ENCODE measurements around the gene APOC1. TPM values are rescaled to one million over a fixed set of nuclear protein-coding genes. Genes with fewer than 3 reads are reported as not detected.
"Not testable (repeated sequence)": the region's sequence is repeated elsewhere in the genome, so short reads cannot be mapped to it uniquely, and the experiment has no call there.

The APOC1 gene
- total RNA-seq, 1 donor from 2014 or later, result 2.9 TPM

DNA sequence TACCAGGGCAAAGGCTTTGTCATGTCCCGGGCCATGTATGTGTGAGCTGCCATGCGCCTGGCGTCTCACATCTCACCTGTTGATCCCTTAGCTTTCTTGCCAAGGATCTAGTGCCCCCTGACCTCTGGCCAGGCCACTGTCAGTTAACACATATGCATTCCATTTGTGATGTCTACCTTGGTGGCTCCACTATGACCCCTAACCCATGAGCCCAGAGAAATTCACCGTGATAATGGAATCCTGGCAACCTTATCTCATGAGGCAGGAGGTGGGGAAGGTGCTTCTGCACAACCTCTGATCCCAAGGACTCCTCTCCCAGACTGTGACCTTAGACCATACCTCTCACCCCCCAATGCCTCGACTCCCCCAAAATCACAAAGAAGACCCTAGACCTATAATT, 26.1 kb upstream of the APOC1 start:
- not testable (repeated sequence) for DNase-seq (ENCODE audit: low spot score in 2 of 2); FAIRE-seq

DNA sequence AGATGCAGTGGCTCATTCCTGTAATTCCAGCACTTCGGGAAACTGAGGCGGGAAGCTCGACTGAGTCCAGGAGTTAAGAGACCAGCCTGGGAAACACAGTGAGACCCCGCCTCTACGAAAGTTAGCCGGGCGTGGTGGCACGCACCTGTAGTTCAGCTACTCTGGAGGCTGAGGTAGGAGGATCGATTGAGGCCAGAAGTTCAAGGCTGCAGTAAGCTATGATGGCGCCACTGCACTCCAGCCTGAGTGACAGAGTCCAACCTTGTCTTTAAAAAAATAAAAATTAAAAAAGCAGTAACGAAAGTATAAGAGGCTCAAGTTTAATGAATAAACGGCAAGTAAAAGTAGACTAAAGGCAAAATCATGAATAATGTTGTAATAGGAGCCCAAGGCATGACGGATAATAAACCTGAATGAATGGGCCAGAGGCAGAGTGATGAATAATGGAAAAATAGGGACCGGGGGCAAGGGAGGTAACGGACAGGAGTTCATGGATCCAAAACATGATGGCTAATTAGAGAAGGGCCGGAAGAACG, 24.5 kb upstream of the APOC1 start:
- no peak for FAIRE-seq
- no peak for DNase-seq (ENCODE audit: low spot score in 2 of 2)

- peak; percentile 99 for FAIRE-seq
- DNase-seq (ENCODE audit: low spot score in 2 of 2), result peak; percentile 91 to 99
Observed at GRCh38 chr19:44890366-44891015, 23.9 kb upstream of the APOC1 start.

GRCh38 chr19:44891016-44891882, 23.2 kb upstream of the APOC1 start, which contains the start of gene TOMM40:
Gene TOMM40, plus strand, starts transcription at chr19:44891254. Its CDS starts 162 bp downstream, at chr19:44891416.
- peak in 1 of 2 donors; percentile 100 for DNase-seq (ENCODE audit: low spot score in 2 of 2)

GRCh38 chr19:44892932-44893331, 21.5 kb upstream of the APOC1 start:
- FAIRE-seq (no peak), DNase-seq (ENCODE audit: low spot score in 2 of 2) (no peak)

More at GRCh38 chr19:44891016-44891882, 23.2 kb upstream of the APOC1 start, which contains the start of gene TOMM40:
- no peak for FAIRE-seq

DNA sequence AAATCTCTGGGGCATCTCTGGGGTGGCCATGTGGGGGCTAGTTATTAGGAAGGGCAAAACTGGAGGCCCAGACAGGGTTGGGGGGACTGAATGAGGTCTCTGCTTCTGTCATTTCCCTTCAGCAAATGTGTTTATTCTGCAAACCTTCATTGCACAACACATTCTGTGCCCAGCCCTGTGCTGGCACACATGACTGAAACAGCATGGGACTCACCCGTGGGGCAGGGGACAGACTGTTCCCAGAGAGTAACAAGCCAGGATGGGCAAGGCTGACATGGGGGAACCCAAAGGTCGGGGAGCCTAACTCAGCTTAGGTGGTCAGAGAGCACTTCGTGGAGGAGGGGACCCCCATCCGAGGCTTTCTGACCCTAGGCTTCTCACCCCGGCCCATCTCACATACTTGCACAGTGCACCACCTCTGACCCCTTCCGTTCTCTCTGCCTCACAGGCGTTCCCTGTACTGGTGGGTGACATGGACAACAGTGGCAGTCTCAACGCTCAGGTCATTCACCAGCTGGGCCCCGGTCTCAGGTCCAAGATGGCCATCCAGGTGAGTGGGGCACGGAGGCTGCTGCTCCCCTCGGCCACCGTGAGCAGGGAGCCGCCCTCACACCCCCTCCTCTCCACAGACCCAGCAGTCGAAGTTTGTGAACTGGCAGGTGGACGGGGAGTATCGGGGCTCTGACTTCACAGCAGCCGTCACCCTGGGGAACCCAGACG, 20.9 kb upstream of the APOC1 start:
- FAIRE-seq, result no peak
- DNase-seq (ENCODE audit: low spot score in 2 of 2), result no peak

GRCh38 chr19:44894052-44894400, 20.4 kb upstream of the APOC1 start:
- DNase-seq (ENCODE audit: low spot score in 2 of 2) (no peak), FAIRE-seq (no peak)

DNA sequence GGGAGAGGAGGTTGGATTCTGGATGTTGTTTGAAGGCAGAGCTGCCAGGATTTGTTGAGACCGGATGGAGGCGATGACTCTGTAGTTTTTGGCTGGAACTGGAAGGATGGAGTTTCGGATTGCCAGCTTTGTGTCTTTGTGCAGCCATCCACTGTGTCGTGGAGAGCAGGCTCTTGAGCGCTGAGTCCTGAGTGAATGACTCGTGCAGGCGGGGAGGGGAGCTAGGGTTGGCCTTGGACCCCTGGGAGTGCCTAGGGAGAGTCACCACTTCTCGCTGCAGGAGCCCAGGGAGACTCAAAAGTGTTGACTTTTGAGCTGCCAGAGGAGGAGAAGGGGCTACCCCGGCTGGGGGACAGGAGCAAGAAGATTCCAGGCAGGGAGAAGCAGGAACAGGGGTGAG, 19.5 kb upstream of the APOC1 start:
- FAIRE-seq, result no peak
- no peak for DNase-seq (ENCODE audit: low spot score in 2 of 2)

DNA sequence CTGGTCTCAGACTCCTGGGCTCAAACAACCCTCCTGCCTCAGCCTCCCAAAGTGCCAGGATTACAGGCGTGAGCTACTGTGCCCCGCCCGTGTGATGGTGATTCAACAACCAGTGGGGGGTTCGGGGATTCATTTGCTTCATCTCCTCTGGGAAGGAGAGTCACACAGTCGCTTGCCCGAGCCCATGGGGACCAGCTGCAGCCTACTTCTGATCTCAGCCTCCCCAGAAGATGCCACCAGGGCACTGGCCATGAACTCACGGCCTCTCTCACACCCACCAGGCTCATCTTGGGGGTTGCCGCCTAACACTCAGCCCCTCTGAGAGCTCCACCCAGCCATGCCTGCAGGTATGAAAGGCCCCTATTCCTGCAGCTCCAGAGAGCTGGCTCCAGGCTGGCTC, 16.6 kb upstream of the APOC1 start:
- FAIRE-seq, result no peak
- no peak for DNase-seq (ENCODE audit: low spot score in 2 of 2)

- no peak for FAIRE-seq
Observed at GRCh38 chr19:44900328-44901244, 13.8 kb upstream of the APOC1 start.

DNA sequence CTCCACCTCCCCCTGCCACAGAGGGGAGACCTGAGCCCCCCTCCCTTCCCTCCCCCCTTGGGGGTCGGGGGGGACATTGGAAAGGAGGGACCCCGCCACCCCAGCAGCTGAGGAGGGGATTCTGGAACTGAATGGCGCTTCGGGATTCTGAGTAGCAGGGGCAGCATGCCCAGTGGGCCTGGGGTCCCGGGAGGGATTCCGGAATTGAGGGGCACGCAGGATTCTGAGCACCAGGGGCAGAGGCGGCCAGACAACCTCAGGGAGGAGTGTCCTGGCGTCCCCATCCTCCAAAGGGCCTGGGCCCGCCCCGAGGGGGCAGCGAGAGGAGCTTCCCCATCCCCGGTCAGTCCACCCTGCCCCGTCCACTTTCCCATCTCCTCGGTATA, 11.2 kb upstream of the APOC1 start:
- DNase-seq (ENCODE audit: low spot score in 2 of 2), result no peak
- FAIRE-seq, result no peak

More at GRCh38 chr19:44900328-44901244, 13.8 kb upstream of the APOC1 start:
- DNase-seq (ENCODE audit: low spot score in 2 of 2), result no peak

- no peak for FAIRE-seq
- peak; percentile 74 to 86 for DNase-seq (ENCODE audit: low spot score in 2 of 2)
Observed at GRCh38 chr19:44903602-44904425, 10.6 kb upstream of the APOC1 start.

DNA sequence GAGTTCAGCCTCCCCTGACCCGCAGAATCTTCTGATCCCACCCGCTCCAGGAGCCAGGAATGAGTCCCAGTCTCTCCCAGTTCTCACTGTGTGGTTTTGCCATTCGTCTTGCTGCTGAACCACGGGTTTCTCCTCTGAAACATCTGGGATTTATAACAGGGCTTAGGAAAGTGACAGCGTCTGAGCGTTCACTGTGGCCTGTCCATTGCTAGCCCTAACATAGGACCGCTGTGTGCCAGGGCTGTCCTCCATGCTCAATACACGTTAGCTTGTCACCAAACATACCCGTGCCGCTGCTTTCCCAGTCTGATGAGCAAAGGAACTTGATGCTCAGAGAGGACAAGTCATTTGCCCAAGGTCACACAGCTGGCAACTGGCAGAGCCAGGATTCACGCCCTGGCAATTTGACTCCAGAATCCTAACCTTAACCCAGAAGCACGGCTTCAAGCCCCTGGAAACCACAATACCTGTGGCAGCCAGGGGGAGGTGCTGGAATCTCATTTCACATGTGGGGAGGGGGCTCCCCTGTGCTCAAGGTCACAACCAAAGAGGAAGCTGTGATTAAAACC, 9.9 kb upstream of the APOC1 start:
- DNase-seq (ENCODE audit: low spot score in 2 of 2) (no peak), FAIRE-seq (no peak)

DNA sequence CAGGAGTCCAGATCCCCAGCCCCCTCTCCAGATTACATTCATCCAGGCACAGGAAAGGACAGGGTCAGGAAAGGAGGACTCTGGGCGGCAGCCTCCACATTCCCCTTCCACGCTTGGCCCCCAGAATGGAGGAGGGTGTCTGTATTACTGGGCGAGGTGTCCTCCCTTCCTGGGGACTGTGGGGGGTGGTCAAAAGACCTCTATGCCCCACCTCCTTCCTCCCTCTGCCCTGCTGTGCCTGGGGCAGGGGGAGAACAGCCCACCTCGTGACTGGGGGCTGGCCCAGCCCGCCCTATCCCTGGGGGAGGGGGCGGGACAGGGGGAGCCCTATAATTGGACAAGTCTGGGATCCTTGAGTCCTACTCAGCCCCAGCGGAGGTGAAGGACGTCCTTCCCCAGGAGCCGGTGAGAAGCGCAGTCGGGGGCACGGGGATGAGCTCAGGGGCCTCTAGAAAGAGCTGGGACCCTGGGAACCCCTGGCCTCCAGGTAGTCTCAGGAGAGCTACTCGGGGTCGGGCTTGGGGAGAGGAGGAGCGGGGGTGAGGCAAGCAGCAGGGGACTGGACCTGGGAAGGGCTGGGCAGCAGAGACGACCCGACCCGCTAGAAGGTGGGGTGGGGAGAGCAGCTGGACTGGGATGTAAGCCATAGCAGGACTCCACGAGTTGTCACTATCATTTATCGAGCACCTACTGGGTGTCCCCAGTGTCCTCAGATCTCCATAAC, 8.8 kb upstream of the APOC1 start, which contains the start of gene APOE:
Gene APOE (plus strand): TSS at position 360 of the 724 bp plus-strand sequence. CDS start 829 bp downstream, outside the sequence.
- DNase-seq (ENCODE audit: low spot score in 2 of 2) (peak in 1 of 2 donors; percentile 63), FAIRE-seq (no peak)

DNA sequence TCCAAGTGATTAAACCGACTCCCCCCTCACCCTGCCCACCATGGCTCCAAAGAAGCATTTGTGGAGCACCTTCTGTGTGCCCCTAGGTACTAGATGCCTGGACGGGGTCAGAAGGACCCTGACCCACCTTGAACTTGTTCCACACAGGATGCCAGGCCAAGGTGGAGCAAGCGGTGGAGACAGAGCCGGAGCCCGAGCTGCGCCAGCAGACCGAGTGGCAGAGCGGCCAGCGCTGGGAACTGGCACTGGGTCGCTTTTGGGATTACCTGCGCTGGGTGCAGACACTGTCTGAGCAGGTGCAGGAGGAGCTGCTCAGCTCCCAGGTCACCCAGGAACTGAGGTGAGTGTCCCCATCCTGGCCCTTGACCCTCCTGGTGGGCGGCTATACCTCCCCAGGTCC, 6.8 kb upstream of the APOC1 start:
- no peak for DNase-seq (ENCODE audit: low spot score in 2 of 2)
- no peak for FAIRE-seq

DNA sequence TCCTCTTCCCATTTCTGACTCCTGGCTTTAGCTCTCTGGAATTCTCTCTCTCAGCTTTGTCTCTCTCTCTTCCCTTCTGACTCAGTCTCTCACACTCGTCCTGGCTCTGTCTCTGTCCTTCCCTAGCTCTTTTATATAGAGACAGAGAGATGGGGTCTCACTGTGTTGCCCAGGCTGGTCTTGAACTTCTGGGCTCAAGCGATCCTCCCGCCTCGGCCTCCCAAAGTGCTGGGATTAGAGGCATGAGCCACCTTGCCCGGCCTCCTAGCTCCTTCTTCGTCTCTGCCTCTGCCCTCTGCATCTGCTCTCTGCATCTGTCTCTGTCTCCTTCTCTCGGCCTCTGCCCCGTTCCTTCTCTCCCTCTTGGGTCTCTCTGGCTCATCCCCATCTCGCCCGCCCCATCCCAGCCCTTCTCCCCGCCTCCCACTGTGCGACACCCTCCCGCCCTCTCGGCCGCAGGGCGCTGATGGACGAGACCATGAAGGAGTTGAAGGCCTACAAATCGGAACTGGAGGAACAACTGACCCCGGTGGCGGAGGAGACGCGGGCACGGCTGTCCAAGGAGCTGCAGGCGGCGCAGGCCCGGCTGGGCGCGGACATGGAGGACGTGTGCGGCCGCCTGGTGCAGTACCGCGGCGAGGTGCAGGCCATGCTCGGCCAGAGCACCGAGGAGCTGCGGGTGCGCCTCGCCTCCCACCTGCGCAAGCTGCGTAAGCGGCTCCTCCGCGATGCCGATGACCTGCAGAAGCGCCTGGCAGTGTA, 6.2 kb upstream of the APOC1 start:
- no peak for FAIRE-seq
- DNase-seq (ENCODE audit: low spot score in 2 of 2), result no peak

GRCh38 chr19:44908836-44909261, 5.6 kb upstream of the APOC1 start:
- no peak for FAIRE-seq
- no peak for DNase-seq (ENCODE audit: low spot score in 2 of 2)

Data from frontal cortex (tissue), 4 donors.